Activated naive CD4-positive, alpha-beta T cell treated with anti-CD3 and anti-CD28 coated beads, Interleukin-2, amount 50 U/mL, for 16 hours (primary cell): ENCODE results near the gene ACTG2.
A peak's percentile ranks its signal among the peaks of the same experiment; 100 is the strongest.

ENCODE experiments used
- DNase-seq: peaks from one replicate; pipeline ENCODE4 v3.0.0-alpha.2; 2020

The ACTG2 gene

GRCh38 chr2:73915437-73915993 lies 22.7 kb downstream of the ACTG2 start:
- DNase-seq = no peak

- DNase-seq = no peak
These were observed 23.9 kb downstream of the ACTG2 start for GRCh38 chr2:73916666-73917065.

GRCh38 chr2:73917296-73917695 lies 24.5 kb downstream of the ACTG2 start:
- no peak for DNase-seq

- no peak for DNase-seq
These were observed 24.9 kb downstream of the ACTG2 start for GRCh38 chr2:73917696-73918207.

GRCh38 chr2:73918856-73919255 lies 26.0 kb downstream of the ACTG2 start:
- DNase-seq = no peak

- DNase-seq = no peak
These were observed 26.9 kb downstream of the ACTG2 start for GRCh38 chr2:73919596-73920228.

GRCh38 chr2:73920577-73921545 lies 28.1 kb downstream of the ACTG2 start:
- peak; percentile 48 for DNase-seq

GRCh38 chr2:73921581-73921980 lies 28.8 kb downstream of the ACTG2 start:
- no peak for DNase-seq

- no peak for DNase-seq
These were observed 29.9 kb downstream of the ACTG2 start for GRCh38 chr2:73922681-73923080.

GRCh38 chr2:73925033-73925704 lies 32.4 kb downstream of the ACTG2 start:
- no peak for DNase-seq

GRCh38 chr2:73925853-73926492 lies 33.2 kb downstream of the ACTG2 start:
- DNase-seq = no peak

GRCh38 chr2:73926493-73927327 lies 33.9 kb downstream of the ACTG2 start, which contains the start of gene DGUOK:
Gene DGUOK, plus strand, starts transcription at chr2:73926880. Its CDS starts 31 bp downstream, at chr2:73926911.
- DNase-seq = peak; percentile 95

- no peak for DNase-seq
These were observed 34.5 kb downstream of the ACTG2 start for GRCh38 chr2:73927344-73927743.

- no peak for DNase-seq
These were observed 36.1 kb downstream of the ACTG2 start for GRCh38 chr2:73928963-73929347.

GRCh38 chr2:73930386-73930785 lies 37.6 kb downstream of the ACTG2 start:
- DNase-seq = no peak

GRCh38 chr2:73931531-73932500 lies 39.0 kb downstream of the ACTG2 start:
- peak; percentile 54 for DNase-seq

- DNase-seq = no peak
These were observed 40.4 kb downstream of the ACTG2 start for GRCh38 chr2:73933194-73933593.

- DNase-seq = no peak
These were observed 42.8 kb downstream of the ACTG2 start for GRCh38 chr2:73935641-73936040.

- DNase-seq = no peak
These were observed 44.5 kb downstream of the ACTG2 start for GRCh38 chr2:73937103-73937885.
